Measurements from ENCODE around the gene ZNF384.

The ZNF384 gene

DNA sequence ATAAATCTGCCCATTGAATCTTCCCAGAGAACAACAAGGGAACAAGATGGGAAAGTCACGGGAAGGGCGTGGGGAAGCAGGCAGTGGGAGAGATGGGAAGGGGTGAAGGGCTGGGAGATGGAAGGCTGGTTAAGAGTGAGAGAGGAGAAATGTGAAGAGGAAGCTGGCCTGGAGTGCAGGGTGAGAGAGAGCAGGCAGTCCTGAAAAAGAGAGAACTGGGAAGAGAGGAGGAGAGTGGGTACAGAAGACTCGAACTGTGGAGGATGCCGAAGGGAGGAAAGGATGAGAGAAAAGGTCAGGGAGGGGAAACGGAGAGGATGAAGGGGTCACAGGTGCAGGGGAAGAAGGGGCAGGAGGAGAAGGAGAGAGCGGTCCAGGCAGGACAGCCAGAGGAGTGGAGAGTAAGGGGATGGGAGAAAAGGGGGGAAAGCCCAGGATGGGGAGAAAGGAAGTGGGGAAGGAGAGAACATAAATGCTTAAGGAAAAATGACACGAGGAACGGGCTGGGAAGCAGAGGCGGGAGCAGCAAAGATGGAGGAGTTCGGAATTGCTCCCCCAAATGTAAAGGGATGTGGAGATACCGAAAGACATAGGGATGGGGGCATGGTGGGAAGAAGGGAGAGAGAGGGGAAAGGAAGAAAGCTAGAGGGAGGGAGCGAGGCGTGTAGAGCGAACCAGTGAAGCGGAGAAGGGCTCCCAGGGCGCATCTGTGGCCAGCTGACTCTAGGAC lies 10.2 kb upstream of the ZNF384 start:
- H3K18ac ChIP-seq (ENCODE audit: low read depth in 1 of 2, low read length in 2 of 2): no peak overlapping the region
- H3K23ac ChIP-seq (ENCODE audit: low read length in 2 of 2): no peak overlapping the region
- H2BK12ac ChIP-seq (ENCODE audit: low read length in 2 of 2): no peak overlapping the region
- no peak for DNase-seq
- WGBS: 26% methylated on average over 11 of the region's 16 CpGs
- H3K27me3 ChIP-seq (ENCODE audit: control insufficient read depth in 1 of 2, insufficient read depth in 1 of 2, low read length in 2 of 2): peaks cover 11 to 51% of the 10 kb centered on the region in 2 experiments
- H3K4me1 ChIP-seq (ENCODE audit: control insufficient read depth, insufficient read depth, low read depth, low read length): peaks cover 26% of the 10 kb centered on the region
- no peak overlapping the region for H2AK5ac ChIP-seq (ENCODE audit: low read length, severe bottlenecking)
- H2BK120ac ChIP-seq (ENCODE audit: low read depth, low read length): no peak overlapping the region
- peak overlapping the region; percentile 86 for H3K4me2 ChIP-seq (ENCODE audit: low read length, poor library complexity, severe bottlenecking)
- H4K91ac ChIP-seq (ENCODE audit: low read length): no peak overlapping the region
- peak overlapping the region; percentile 74 to 79 for H3K4me3 ChIP-seq (ENCODE audit: insufficient read depth in 1 of 2, low read depth in 1 of 2, low read length in 2 of 2)
- no peak overlapping the region for H4K8ac ChIP-seq (ENCODE audit: low read length)
- H3K9ac ChIP-seq (ENCODE audit: low read length): peak overlapping the region; percentile 59
- H3K9me3 ChIP-seq (ENCODE audit: control insufficient read depth, low read length): no peaks in the 10 kb centered on the region
- H3K27ac ChIP-seq (ENCODE audit: low read length, poor library complexity, severe bottlenecking): no peak overlapping the region
- peak overlapping the region; percentile 44 for H2BK15ac ChIP-seq (ENCODE audit: low read depth, poor library complexity, severe bottlenecking)
- H2AFZ ChIP-seq (ENCODE audit: low read depth, low read length): no peak overlapping the region
- peaks cover 0 to 31% of the 10 kb centered on the region in 2 experiments for H3K36me3 ChIP-seq (ENCODE audit: control insufficient read depth in 1 of 2, insufficient read depth in 2 of 2, low read depth in 1 of 2, low read length in 2 of 2)
- peaks cover 1% of the 10 kb centered on the region for H3K79me1 ChIP-seq (replicated peaks; ENCODE audit: low read length, poor library complexity, severe bottlenecking)
- H3K4ac ChIP-seq (ENCODE audit: low read depth in 1 of 2, low read length in 2 of 2): no peak overlapping the region
- peak overlapping the region in 1 of 2 experiments; percentile 10 for H3K14ac ChIP-seq (ENCODE audit: low read length in 2 of 2)
- no peak overlapping the region for H2BK5ac ChIP-seq (ENCODE audit: low read depth, low read length, poor library complexity, severe bottlenecking)

DNA sequence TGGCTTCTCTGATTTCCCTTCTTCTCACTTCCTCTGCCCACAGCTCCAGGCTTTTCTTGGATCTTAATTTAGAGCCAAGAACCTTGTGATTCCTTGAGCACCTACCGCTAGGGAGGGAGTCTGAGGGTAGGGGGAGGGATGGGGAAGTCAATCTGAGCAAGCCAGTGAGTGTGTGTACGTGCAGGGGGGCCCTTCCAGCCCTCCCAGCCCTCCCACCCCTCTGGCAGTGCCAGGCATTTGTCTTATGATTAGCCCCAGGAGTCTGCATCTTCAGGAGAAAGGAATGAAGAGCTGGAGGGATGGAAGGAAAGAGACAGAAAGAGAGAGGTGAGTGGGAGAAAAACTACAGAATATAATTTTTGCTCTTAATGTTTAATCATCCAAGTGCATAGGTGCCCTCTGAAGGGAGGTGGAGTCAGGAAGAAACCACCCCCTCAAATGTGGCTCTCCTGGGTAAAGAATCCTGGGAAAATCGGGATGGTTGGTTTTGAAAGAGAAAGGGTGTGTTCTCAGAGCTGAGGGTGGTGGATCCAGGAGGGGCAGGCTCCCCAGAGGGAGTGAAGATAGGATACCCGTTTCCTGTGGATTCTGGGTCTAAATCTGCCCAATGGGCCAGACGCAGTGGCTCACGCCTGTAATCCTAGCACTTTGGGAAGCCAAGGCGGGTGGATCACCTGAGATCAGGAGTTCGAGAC lies 9.3 kb upstream of the ZNF384 start:
- Histone ChIP-seq H3K79me1 (replicated peaks; ENCODE audit: low read length, poor library complexity, severe bottlenecking) (peaks cover 1% of the 10 kb centered on the region), H3K4me3 (ENCODE audit: insufficient read depth in 1 of 2, low read depth in 1 of 2, low read length in 2 of 2) (no peak overlapping the region)

DNA sequence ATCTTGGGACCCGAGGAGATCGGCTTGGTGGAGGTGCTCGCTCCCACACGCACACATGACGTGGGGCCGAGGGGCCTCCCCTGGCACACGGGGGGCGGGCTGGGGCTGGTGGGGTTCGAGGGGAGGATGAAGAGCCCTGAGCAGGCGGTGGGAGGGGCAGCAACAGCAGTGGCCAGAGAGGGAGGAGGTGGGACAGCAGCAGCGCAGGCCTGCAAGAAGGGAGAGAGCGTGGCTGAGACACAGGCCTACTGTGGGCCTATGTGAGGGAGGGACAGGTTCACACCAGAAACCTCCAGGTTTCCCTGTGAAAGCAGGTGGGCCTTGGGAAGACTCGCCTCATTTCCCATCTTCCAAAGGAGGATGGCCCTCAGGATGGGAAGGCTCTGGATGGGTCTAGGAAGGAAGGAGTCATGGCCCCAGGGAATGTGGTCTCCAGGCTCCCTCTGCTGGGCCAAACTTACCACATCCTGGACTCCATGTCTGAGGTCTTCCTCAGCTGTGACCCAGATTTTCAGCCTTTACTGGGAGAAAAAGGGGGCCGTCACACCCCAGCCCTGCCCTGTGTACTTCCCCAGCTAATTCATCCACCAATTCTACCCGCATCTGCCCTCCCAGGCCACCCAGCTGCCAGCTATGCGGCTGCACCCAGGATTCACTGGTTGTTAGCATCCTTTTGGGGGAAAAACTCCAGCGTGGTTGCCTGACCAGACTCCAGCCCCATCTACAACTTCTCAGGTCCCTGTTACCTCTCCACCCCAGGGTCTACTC lies 8.6 kb upstream of the ZNF384 start:
- no peak overlapping the region for H2BK12ac ChIP-seq (ENCODE audit: low read length in 2 of 2)
- H2BK15ac ChIP-seq (ENCODE audit: low read depth, poor library complexity, severe bottlenecking): peak overlapping the region; percentile 30
- peaks cover 11 to 39% of the 10 kb centered on the region in 2 experiments for H3K27me3 ChIP-seq (ENCODE audit: control insufficient read depth in 1 of 2, insufficient read depth in 1 of 2, low read length in 2 of 2)
- no peak overlapping the region for H2BK5ac ChIP-seq (ENCODE audit: low read depth, low read length, poor library complexity, severe bottlenecking)
- H3K27ac ChIP-seq (ENCODE audit: low read length, poor library complexity, severe bottlenecking): no peak overlapping the region
- H3K14ac ChIP-seq (ENCODE audit: low read length in 2 of 2): no peak overlapping the region
- no peak overlapping the region for H4K91ac ChIP-seq (ENCODE audit: low read length)
- H3K9ac ChIP-seq (ENCODE audit: low read length): peak overlapping the region; percentile 21
- H2AFZ ChIP-seq (ENCODE audit: low read depth, low read length): no peak overlapping the region
- no peak overlapping the region for H3K18ac ChIP-seq (ENCODE audit: low read depth in 1 of 2, low read length in 2 of 2)
- H3K4me2 ChIP-seq (ENCODE audit: low read length, poor library complexity, severe bottlenecking): no peak overlapping the region
- no peak overlapping the region for H3K4me3 ChIP-seq (ENCODE audit: insufficient read depth in 1 of 2, low read depth in 1 of 2, low read length in 2 of 2)
- H2AK5ac ChIP-seq (ENCODE audit: low read length, severe bottlenecking): peak overlapping the region; percentile 42
- no peak overlapping the region for H3K4ac ChIP-seq (ENCODE audit: low read depth in 1 of 2, low read length in 2 of 2)
- peaks cover 1% of the 10 kb centered on the region for H3K79me1 ChIP-seq (replicated peaks; ENCODE audit: low read length, poor library complexity, severe bottlenecking)
- no peaks in the 10 kb centered on the region for H3K9me3 ChIP-seq (ENCODE audit: control insufficient read depth, low read length)
- WGBS: 73% methylated on average over 16 of the region's 17 CpGs
- peaks cover 0 to 33% of the 10 kb centered on the region in 2 experiments for H3K36me3 ChIP-seq (ENCODE audit: control insufficient read depth in 1 of 2, insufficient read depth in 2 of 2, low read depth in 1 of 2, low read length in 2 of 2)
- no peak overlapping the region for H3K23ac ChIP-seq (ENCODE audit: low read length in 2 of 2)
- no peak overlapping the region for H4K8ac ChIP-seq (ENCODE audit: low read length)
- H3K4me1 ChIP-seq (ENCODE audit: control insufficient read depth, insufficient read depth, low read depth, low read length): peaks cover 23% of the 10 kb centered on the region
- H2BK120ac ChIP-seq (ENCODE audit: low read depth, low read length): no peak overlapping the region
- DNase-seq: peak; percentile 80

More for the DNA sequence above, 9.3 kb upstream of the ZNF384 start:
- Histone ChIP-seq H3K27me3 (ENCODE audit: control insufficient read depth in 1 of 2, insufficient read depth in 1 of 2, low read length in 2 of 2) (peaks cover 11 to 42% of the 10 kb centered on the region in 2 experiments), H3K18ac (ENCODE audit: low read depth in 1 of 2, low read length in 2 of 2) (no peak overlapping the region), H2AFZ (ENCODE audit: low read depth, low read length) (no peak overlapping the region), H3K4me2 (ENCODE audit: low read length, poor library complexity, severe bottlenecking) (no peak overlapping the region), H3K23ac (ENCODE audit: low read length in 2 of 2) (no peak overlapping the region), H2BK15ac (ENCODE audit: low read depth, poor library complexity, severe bottlenecking) (peak overlapping the region; percentile 30), H3K27ac (ENCODE audit: low read length, poor library complexity, severe bottlenecking) (no peak overlapping the region), H2BK5ac (ENCODE audit: low read depth, low read length, poor library complexity, severe bottlenecking) (no peak overlapping the region), H2BK120ac (ENCODE audit: low read depth, low read length) (no peak overlapping the region), H3K9me3 (ENCODE audit: control insufficient read depth, low read length) (no peaks in the 10 kb centered on the region), H4K91ac (ENCODE audit: low read length) (no peak overlapping the region), H2BK12ac (ENCODE audit: low read length in 2 of 2) (no peak overlapping the region), H3K9ac (ENCODE audit: low read length) (peak overlapping the region; percentile 21), H3K4ac (ENCODE audit: low read depth in 1 of 2, low read length in 2 of 2) (no peak overlapping the region), H3K4me1 (ENCODE audit: control insufficient read depth, insufficient read depth, low read depth, low read length) (peaks cover 23% of the 10 kb centered on the region), H3K36me3 (ENCODE audit: control insufficient read depth in 1 of 2, insufficient read depth in 2 of 2, low read depth in 1 of 2, low read length in 2 of 2) (peaks cover 0 to 33% of the 10 kb centered on the region in 2 experiments), H2AK5ac (ENCODE audit: low read length, severe bottlenecking) (peak overlapping the region; percentile 42), H4K8ac (ENCODE audit: low read length) (no peak overlapping the region), H3K14ac (ENCODE audit: low read length in 2 of 2) (no peak overlapping the region)
- 59% methylated on average over 7 of the region's 8 CpGs for WGBS
- no peak for DNase-seq

Measured in mesenchymal stem cell (in vitro differentiated cells and primary cell).